ENCODE measurements around the gene TSPAN18. TPM values are rescaled to one million over a fixed set of nuclear protein-coding genes. Genes with fewer than 3 reads are reported as not detected.
A peak's percentile ranks its signal among the peaks of the same experiment; 100 is the strongest.

The TSPAN18 gene
- total RNA-seq, 2 experiments from 2014 or later, result 1.4 to 2.3 TPM

GRCh38 chr11:44847316-44847715 lies 120.6 kb downstream of the TSPAN18 start:
- ChIA-PET CTCF (interaction anchor here (0.6 kb wide), 1 partner anchor 122 kb away, joined by 3 read pairs; no protein-coding TSS in a partner anchor), POLR2A (no interaction called here)
- Mint-ChIP-seq H3K36me3 (ENCODE audit: low read depth) (peaks cover 15% of the 10 kb centered on the region), H3K4me1 (no peaks in the 10 kb centered on the region), H3K27me3 (peaks cover 5% of the 10 kb centered on the region), H3K27ac (no peak overlapping the region), H3K4me3 (no peak overlapping the region), H3K9me3 (ENCODE audit: low read depth) (peaks cover 22% of the 10 kb centered on the region)
- intact Hi-C loops (cut with DNase I, micrococcal nuclease), result no loop called here
- ATAC-seq, result no peak
- DNase-seq, result no peak

- CTCF ChIA-PET, result interaction anchor here (0.7 kb wide), 1 partner anchor 100 kb away, joined by 4 read pairs; no protein-coding TSS in a partner anchor
- POLR2A ChIA-PET, result no interaction called here
These were observed 121.6 kb downstream of the TSPAN18 start for GRCh38 chr11:44848203-44848962.

GRCh38 chr11:44848963-44849350 lies 122.2 kb downstream of the TSPAN18 start:
- Mint-ChIP-seq H3K4me1 (no peaks in the 10 kb centered on the region), H3K27me3 (peaks cover 9% of the 10 kb centered on the region), H3K27ac (no peak overlapping the region), H3K9me3 (ENCODE audit: low read depth) (peaks cover 13% of the 10 kb centered on the region), H3K36me3 (ENCODE audit: low read depth) (peaks cover 13% of the 10 kb centered on the region), H3K4me3 (no peak overlapping the region)
- ATAC-seq, result no peak
- intact Hi-C loops (cut with DNase I, micrococcal nuclease), result no loop called here
- DNase-seq, result no peak
- ChIA-PET POLR2A (no interaction called here), CTCF (no interaction called here)

More at GRCh38 chr11:44848203-44848962, 121.6 kb downstream of the TSPAN18 start:
- H3K36me3 Mint-ChIP-seq (ENCODE audit: low read depth), result peaks cover 15% of the 10 kb centered on the region
- intact Hi-C loops (cut with DNase I, micrococcal nuclease), result no loop called here
- H3K27ac Mint-ChIP-seq, result no peak overlapping the region
- DNase-seq (no peak), ATAC-seq (no peak)
- H3K4me1 Mint-ChIP-seq, result no peaks in the 10 kb centered on the region
- H3K9me3 Mint-ChIP-seq (ENCODE audit: low read depth), result peaks cover 13% of the 10 kb centered on the region
- no peak overlapping the region for H3K4me3 Mint-ChIP-seq
- peaks cover 9% of the 10 kb centered on the region for H3K27me3 Mint-ChIP-seq

- peaks cover 9% of the 10 kb centered on the region for H3K27me3 Mint-ChIP-seq
- H3K36me3 Mint-ChIP-seq (ENCODE audit: low read depth), result peaks cover 10% of the 10 kb centered on the region
- no peak for ATAC-seq
- POLR2A ChIA-PET, result no interaction called here
- intact Hi-C loops (cut with DNase I, micrococcal nuclease), result no loop called here
- no peaks in the 10 kb centered on the region for H3K4me1 Mint-ChIP-seq
- DNase-seq, result no peak
- CTCF ChIA-PET, result interaction anchor here (0.6 kb wide), 1 partner anchor 97 kb away, joined by 3 read pairs; no protein-coding TSS in a partner anchor
- H3K27ac Mint-ChIP-seq, result no peak overlapping the region
- H3K4me3 Mint-ChIP-seq, result no peak overlapping the region
- H3K9me3 Mint-ChIP-seq (ENCODE audit: low read depth), result peaks cover 10% of the 10 kb centered on the region
These were observed 122.7 kb downstream of the TSPAN18 start for GRCh38 chr11:44849424-44849823.

GRCh38 chr11:44849922-44850321 lies 123.2 kb downstream of the TSPAN18 start:
- intact Hi-C loops (cut with DNase I, micrococcal nuclease), result no loop called here
- POLR2A ChIA-PET, result no interaction called here
- DNase-seq, result no peak
- no peak overlapping the region for H3K4me3 Mint-ChIP-seq
- peaks cover 8% of the 10 kb centered on the region for H3K9me3 Mint-ChIP-seq (ENCODE audit: low read depth)
- H3K27me3 Mint-ChIP-seq, result peaks cover 9% of the 10 kb centered on the region
- H3K36me3 Mint-ChIP-seq (ENCODE audit: low read depth), result peaks cover 7% of the 10 kb centered on the region
- no peak for ATAC-seq
- CTCF ChIA-PET, result interaction anchor here (0.6 to 1.0 kb wide), 2 partner anchors 97 to 233 kb away, joined by 3 read pairs; no protein-coding TSS in a partner anchor
- peaks cover 4% of the 10 kb centered on the region for H3K4me1 Mint-ChIP-seq
- H3K27ac Mint-ChIP-seq, result no peak overlapping the region

GRCh38 chr11:44851496-44851895 lies 124.7 kb downstream of the TSPAN18 start:
- ChIA-PET POLR2A (no interaction called here), CTCF (interaction anchor here (1.0 kb wide), 1 partner anchor 920 kb away, joined by 3 read pairs; no protein-coding TSS in a partner anchor)
- DNase-seq (no peak), ATAC-seq (no peak)
- H3K9me3 Mint-ChIP-seq (ENCODE audit: low read depth), result peaks cover 6% of the 10 kb centered on the region
- H3K4me3 Mint-ChIP-seq, result no peak overlapping the region
- H3K27ac Mint-ChIP-seq, result no peak overlapping the region
- peaks cover 9% of the 10 kb centered on the region for H3K27me3 Mint-ChIP-seq
- peaks cover 17% of the 10 kb centered on the region for H3K4me1 Mint-ChIP-seq
- H3K36me3 Mint-ChIP-seq (ENCODE audit: low read depth), result peaks cover 7% of the 10 kb centered on the region
- intact Hi-C loops (cut with DNase I, micrococcal nuclease), result no loop called here

GRCh38 chr11:44852159-44852747 lies 125.5 kb downstream of the TSPAN18 start:
- H3K27me3 Mint-ChIP-seq, result peaks cover 15% of the 10 kb centered on the region
- peaks cover 17% of the 10 kb centered on the region for H3K4me1 Mint-ChIP-seq
- ATAC-seq (no peak), DNase-seq (no peak)
- intact Hi-C loops (cut with DNase I, micrococcal nuclease), result no loop called here
- CTCF ChIA-PET, result interaction anchor here (1.0 kb wide), 1 partner anchor 919 kb away, joined by 3 read pairs; no protein-coding TSS in a partner anchor
- H3K9me3 Mint-ChIP-seq (ENCODE audit: low read depth), result peaks cover 2% of the 10 kb centered on the region
- H3K4me3 Mint-ChIP-seq, result no peak overlapping the region
- H3K36me3 Mint-ChIP-seq (ENCODE audit: low read depth), result peaks cover 3% of the 10 kb centered on the region
- POLR2A ChIA-PET, result no interaction called here
- no peak overlapping the region for H3K27ac Mint-ChIP-seq

- DNase-seq (no peak), ATAC-seq (no peak)
- H3K27me3 Mint-ChIP-seq, result peaks cover 19% of the 10 kb centered on the region
- no peak overlapping the region for H3K27ac Mint-ChIP-seq
- intact Hi-C loops (cut with DNase I, micrococcal nuclease), result no loop called here
- H3K9me3 Mint-ChIP-seq (ENCODE audit: low read depth), result no peaks in the 10 kb centered on the region
- H3K4me3 Mint-ChIP-seq, result no peak overlapping the region
- H3K36me3 Mint-ChIP-seq (ENCODE audit: low read depth), result no peaks in the 10 kb centered on the region
- ChIA-PET POLR2A (no interaction called here), CTCF (interaction anchor here (0.7 kb wide), 1 partner anchor 14 kb away, joined by 4 read pairs; no protein-coding TSS in a partner anchor)
- H3K4me1 Mint-ChIP-seq, result peaks cover 17% of the 10 kb centered on the region
These were observed 126.2 kb downstream of the TSPAN18 start for GRCh38 chr11:44852952-44853351.

- intact Hi-C loops (cut with DNase I, micrococcal nuclease), result no loop called here
- no peak overlapping the region for H3K4me3 Mint-ChIP-seq
- peaks cover 24% of the 10 kb centered on the region for H3K27me3 Mint-ChIP-seq
- H3K9me3 Mint-ChIP-seq (ENCODE audit: low read depth), result no peaks in the 10 kb centered on the region
- CTCF ChIA-PET, result interaction anchor here (0.7 kb wide), 1 partner anchor 15 kb away, joined by 4 read pairs; no protein-coding TSS in a partner anchor
- peaks cover 17% of the 10 kb centered on the region for H3K4me1 Mint-ChIP-seq
- DNase-seq (no peak), ATAC-seq (no peak)
- POLR2A ChIA-PET, result interaction anchor here (0.7 kb wide), 1 partner anchor 18 kb away, joined by 3 read pairs; no protein-coding TSS in a partner anchor
- no peak overlapping the region for H3K27ac Mint-ChIP-seq
- no peaks in the 10 kb centered on the region for H3K36me3 Mint-ChIP-seq (ENCODE audit: low read depth)
These were observed 126.9 kb downstream of the TSPAN18 start for GRCh38 chr11:44853666-44854065.

- POLR2A ChIA-PET, result interaction anchor here (0.7 kb wide), 1 partner anchor 17 kb away, joined by 3 read pairs; no protein-coding TSS in a partner anchor
- H3K4me3 Mint-ChIP-seq, result no peak overlapping the region
- H3K27me3 Mint-ChIP-seq, result peaks cover 26% of the 10 kb centered on the region
- no peaks in the 10 kb centered on the region for H3K36me3 Mint-ChIP-seq (ENCODE audit: low read depth)
- intact Hi-C loops (cut with DNase I, micrococcal nuclease), result no loop called here
- no peaks in the 10 kb centered on the region for H3K9me3 Mint-ChIP-seq (ENCODE audit: low read depth)
- no peak overlapping the region for H3K27ac Mint-ChIP-seq
- no peak for DNase-seq
- H3K4me1 Mint-ChIP-seq, result peaks cover 17% of the 10 kb centered on the region
- CTCF ChIA-PET, result no interaction called here
- no peak for ATAC-seq
These were observed 127.3 kb downstream of the TSPAN18 start for GRCh38 chr11:44854086-44854485.

GRCh38 chr11:44854741-44855492 lies 128.2 kb downstream of the TSPAN18 start:
- peaks cover 32% of the 10 kb centered on the region for H3K27me3 Mint-ChIP-seq
- H3K36me3 Mint-ChIP-seq (ENCODE audit: low read depth), result no peaks in the 10 kb centered on the region
- peak; percentile 43 for ATAC-seq
- ChIA-PET CTCF (interaction anchor here (0.6 kb wide), 2 partner anchors 29 to 520 kb away, joined by 3 to 5 read pairs; no protein-coding TSS in a partner anchor), POLR2A (interaction anchor here (0.7 kb wide), 2 partner anchors 108 to 290 kb away, joined by 3 read pairs; no protein-coding TSS in a partner anchor)
- no peak for DNase-seq
- peaks cover 17% of the 10 kb centered on the region for H3K4me1 Mint-ChIP-seq
- no peak overlapping the region for H3K4me3 Mint-ChIP-seq
- no peaks in the 10 kb centered on the region for H3K9me3 Mint-ChIP-seq (ENCODE audit: low read depth)
- H3K27ac Mint-ChIP-seq, result no peak overlapping the region
- intact Hi-C loops (cut with DNase I, micrococcal nuclease), result loop anchor here in 1 of 2 experiments (1.0 kb wide), 1 partner anchor 325 kb away; no protein-coding TSS in a partner anchor
